Measurements from ENCODE around the gene PRLR. TPM values are rescaled to one million over a fixed set of nuclear protein-coding genes. Genes with fewer than 3 reads are reported as not detected.

The PRLR gene
- total and polyA plus RNA-seq, 10 of the 15 experiments (the other 5 are each of a cell fraction or from before 2014, with no cell fraction given) = 0.03 to 8.1 (median 0.20) TPM

GRCh38 chr5:35153375-35153932 is 76.8 kb downstream of the PRLR start (continued):
- no peak for TF ChIP-seq BRCA1 (IDR thresholded peaks at IDR 0.05; ENCODE audit: low read depth, low read length)
- TF ChIP-seq ZNF622 (IDR thresholded peaks at IDR 0.05) = no peak
- TF ChIP-seq ATF2 (IDR thresholded peaks at IDR 0.05; ENCODE audit: low read length) = no peak
- TF ChIP-seq RB1 (IDR thresholded peaks at IDR 0.05; ENCODE audit: borderline replicate concordance) = no peak
- no peak; the same call in 2 of the 3 replicates for TF ChIP-seq POU2F2 (IDR thresholded peaks at IDR 0.05; ENCODE audit: borderline replicate concordance, low read depth, low read length)
- no peak for TF ChIP-seq CHD1 (IDR thresholded peaks at IDR 0.05; ENCODE audit: low read depth, low read length)
- no peak for TF ChIP-seq HDAC6 (IDR thresholded peaks at IDR 0.05; ENCODE audit: unreplicated experiment)
- TF ChIP-seq HCFC1 (IDR thresholded peaks at IDR 0.05; ENCODE audit: low read length) = no peak
- 0 out of 4 replicates have a peak, but pooled peaks of 1 of the 2 experiments have one; percentile 19 for TF ChIP-seq EP300 (IDR thresholded peaks at IDR 0.05; ENCODE audit: borderline replicate concordance in 1 of 2, control insufficient read depth in 1 of 2, low read depth in 2 of 2, low read length in 2 of 2)
- no peak for TF ChIP-seq ZSCAN29 (IDR thresholded peaks at IDR 0.05)
- no peak for TF ChIP-seq ATF3 (IDR thresholded peaks at IDR 0.05; ENCODE audit: borderline replicate concordance, extremely low read depth, low read depth, low read length)
- no peak; the same call in 1 of the 2 replicates for TF ChIP-seq ATF7 (IDR thresholded peaks at IDR 0.05; ENCODE audit: low read depth)
- TF ChIP-seq MXI1 (IDR thresholded peaks at IDR 0.05; ENCODE audit: low read depth, low read length) = no peak
- no peak for TF ChIP-seq SIX5 (IDR thresholded peaks at IDR 0.05; ENCODE audit: low read depth, low read length, severe bottlenecking)
- TF ChIP-seq SMAD1 (IDR thresholded peaks at IDR 0.05; ENCODE audit: low read depth, partially characterized antibody) = no peak
- TF ChIP-seq NBN (IDR thresholded peaks at IDR 0.05) = peak; percentile 72; the same call in 1 of the 2 replicates
- no peak for TF ChIP-seq USF2 (IDR thresholded peaks at IDR 0.05; ENCODE audit: borderline replicate concordance, low read depth, low read length)
- no peak for TF ChIP-seq FOXK2 (IDR thresholded peaks at IDR 0.05)
- no peak for TF ChIP-seq BMI1 (IDR thresholded peaks at IDR 0.05; ENCODE audit: borderline replicate concordance)
- no peak for TF ChIP-seq STAT1 (conservative IDR thresholded peaks at IDR 0.05)
- TF ChIP-seq CBFB (IDR thresholded peaks at IDR 0.05; ENCODE audit: low read depth) = no peak
- no peak for TF ChIP-seq HSF1 (IDR thresholded peaks at IDR 0.05; ENCODE audit: low read depth, low read length)
- TF ChIP-seq CHD4 (IDR thresholded peaks at IDR 0.05) = no peak
- TF ChIP-seq IRF4 (IDR thresholded peaks at IDR 0.05; ENCODE audit: low read depth, low read length) = no peak
- no peak for TF ChIP-seq SUZ12 (IDR thresholded peaks at IDR 0.05; ENCODE audit: unreplicated experiment)
- TF ChIP-seq SPI1 (IDR thresholded peaks at IDR 0.05; ENCODE audit: borderline replicate concordance, insufficient read depth, low read depth, low read length) = peak; percentile 88
- TF ChIP-seq USF1 (IDR thresholded peaks at IDR 0.05; ENCODE audit: borderline replicate concordance, extremely low read length, insufficient read depth, low read depth, low read length) = no peak
- TF ChIP-seq GABPA (IDR thresholded peaks at IDR 0.05; ENCODE audit: low read depth) = no peak
- TF ChIP-seq ZNF274 (IDR thresholded peaks at IDR 0.05; ENCODE audit: insufficient read depth, insufficient read length) = no peak
